GM12873 (cell line): ENCODE measurements around the gene CFB.
A peak's percentile ranks its signal among the peaks of the same experiment; 100 is the strongest.

ENCODE experiments used
- CTCF ChIP-seq: IDR thresholded peaks from 2 replicates; pipeline ENCODE4 v1.5.1; 2012; ENCODE audit warnings: low read depth, mild to moderate bottlenecking, moderate library complexity, low read length, control low read depth; ENCODE audit not compliant: insufficient read depth; ENCODE audit errors: missing control alignments

The CFB gene

GRCh38 chr6:31945507-31946369, at the start of gene CFB:
TSS of gene CFB (plus strand) at chr6:31946095. CDS start at chr6:31946222, 127 bp downstream.
- no peak for TF ChIP-seq CTCF

GRCh38 chr6:31896493-31896855, 49.4 kb upstream of the CFB start:
- no peak for TF ChIP-seq CTCF

- no peak for TF ChIP-seq CTCF
Observed at GRCh38 chr6:31896856-31897611, 48.9 kb upstream of the CFB start.

- TF ChIP-seq CTCF, result peak; percentile 7
Observed at GRCh38 chr6:31897612-31898382, 48.1 kb upstream of the CFB start, which contains the start of gene EHMT2. TSS of gene EHMT2 (minus strand) at chr6:31897698. CDS start at chr6:31897677, 21 bp downstream.

GRCh38 chr6:31898383-31899011, 47.4 kb upstream of the CFB start:
- no peak for TF ChIP-seq CTCF

- no peak for TF ChIP-seq CTCF
Observed at GRCh38 chr6:31899215-31899614, 46.7 kb upstream of the CFB start.
